ENCODE data around the gene TBC1D22A. TPM values are rescaled to one million over a fixed set of nuclear protein-coding genes. Genes with fewer than 3 reads are reported as not detected.

Gene TBC1D22A
- total RNA-seq, 2 donors from 2014 or later = 21.5 to 23.1 TPM

DNA sequence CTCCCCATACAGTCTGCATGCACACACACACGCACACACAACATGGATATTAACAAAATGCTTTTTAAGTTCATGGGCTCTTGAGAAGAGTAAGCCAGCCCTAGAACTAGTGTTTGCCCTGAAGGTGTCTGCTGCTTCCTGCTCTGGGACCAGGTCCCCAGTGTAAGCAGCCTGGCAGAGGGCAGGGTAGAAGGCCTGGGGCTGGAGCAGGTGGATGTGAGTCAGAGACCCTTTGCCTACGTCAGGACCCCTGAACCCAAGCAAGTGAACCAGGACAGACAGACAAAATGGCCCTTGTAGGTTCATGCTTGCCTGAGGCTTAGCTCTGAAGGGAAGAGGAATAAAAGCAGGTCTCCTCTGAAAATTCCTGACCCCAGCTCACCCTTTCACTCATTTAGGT is 357.9 kb downstream of the TBC1D22A start:
- H3K27me3 ChIP-seq = no peaks in the 10 kb centered on the region
- H3K27ac ChIP-seq = no peak overlapping the region
- H3K4me1 ChIP-seq = peaks cover 51% of the 10 kb centered on the region
- H3K36me3 ChIP-seq (replicated peaks in 1 of 2; ENCODE audit: insufficient read depth in 1 of 2, low read depth in 2 of 2) = no peaks in the 10 kb centered on the region
- ATAC-seq = no peak
- DNase-seq = no peak
- intact Hi-C loops (cut with DNase I) = no loop called here
- no peaks in the 10 kb centered on the region for H3K9me3 ChIP-seq
- WGBS, 2 donors = 86 to 92% methylated on average over 2 of the region's 2 CpGs
- no peak overlapping the region for H3K4me3 ChIP-seq
- TF ChIP-seq, protein P1, sequence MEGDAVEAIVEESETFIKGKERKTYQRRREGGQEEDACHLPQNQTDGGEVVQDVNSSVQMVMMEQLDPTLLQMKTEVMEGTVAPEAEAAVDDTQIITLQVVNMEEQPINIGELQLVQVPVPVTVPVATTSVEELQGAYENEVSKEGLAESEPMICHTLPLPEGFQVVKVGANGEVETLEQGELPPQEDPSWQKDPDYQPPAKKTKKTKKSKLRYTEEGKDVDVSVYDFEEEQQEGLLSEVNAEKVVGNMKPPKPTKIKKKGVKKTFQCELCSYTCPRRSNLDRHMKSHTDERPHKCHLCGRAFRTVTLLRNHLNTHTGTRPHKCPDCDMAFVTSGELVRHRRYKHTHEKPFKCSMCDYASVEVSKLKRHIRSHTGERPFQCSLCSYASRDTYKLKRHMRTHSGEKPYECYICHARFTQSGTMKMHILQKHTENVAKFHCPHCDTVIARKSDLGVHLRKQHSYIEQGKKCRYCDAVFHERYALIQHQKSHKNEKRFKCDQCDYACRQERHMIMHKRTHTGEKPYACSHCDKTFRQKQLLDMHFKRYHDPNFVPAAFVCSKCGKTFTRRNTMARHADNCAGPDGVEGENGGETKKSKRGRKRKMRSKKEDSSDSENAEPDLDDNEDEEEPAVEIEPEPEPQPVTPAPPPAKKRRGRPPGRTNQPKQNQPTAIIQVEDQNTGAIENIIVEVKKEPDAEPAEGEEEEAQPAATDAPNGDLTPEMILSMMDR (IDR thresholded peaks at IDR 0.05) = no peak
- TF ChIP-seq POLR2A (IDR thresholded peaks at IDR 0.05) = no peak

DNA sequence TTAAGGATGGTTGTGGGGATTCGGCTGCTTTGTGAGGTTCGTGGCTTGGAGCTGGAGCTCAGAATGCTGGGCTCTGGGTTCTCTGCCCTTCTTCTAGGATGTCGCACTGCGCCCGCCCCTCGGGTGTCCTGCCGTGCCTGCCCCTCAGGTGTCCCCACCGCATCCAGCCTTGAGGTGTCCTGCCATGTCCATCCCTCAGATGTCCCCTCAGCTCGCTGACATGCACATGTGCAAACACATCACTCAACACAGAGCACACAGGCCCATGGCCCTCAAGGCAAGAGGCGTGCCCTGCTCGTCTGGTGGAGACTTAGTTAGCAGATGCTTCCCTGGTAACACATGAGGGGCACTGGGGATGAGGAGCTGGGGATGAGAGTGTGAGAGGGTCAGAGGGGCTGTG is 359.3 kb downstream of the TBC1D22A start:
- ATAC-seq (no peak), DNase-seq (no peak)
- Histone ChIP-seq H3K4me3 (no peak overlapping the region), H3K27ac (no peak overlapping the region), H3K4me1 (peaks cover 37% of the 10 kb centered on the region), H3K36me3 (replicated peaks in 1 of 2; ENCODE audit: insufficient read depth in 1 of 2, low read depth in 2 of 2) (no peaks in the 10 kb centered on the region), H3K9me3 (no peaks in the 10 kb centered on the region), H3K27me3 (no peaks in the 10 kb centered on the region)
- no peak for TF ChIP-seq POLR2A (IDR thresholded peaks at IDR 0.05)
- TF ChIP-seq, protein P1 (IDR thresholded peaks at IDR 0.05) = no peak
- 95 to 96% methylated on average over 11 of the region's 11 CpGs for WGBS, 2 donors
- intact Hi-C loops (cut with DNase I) = no loop called here

DNA sequence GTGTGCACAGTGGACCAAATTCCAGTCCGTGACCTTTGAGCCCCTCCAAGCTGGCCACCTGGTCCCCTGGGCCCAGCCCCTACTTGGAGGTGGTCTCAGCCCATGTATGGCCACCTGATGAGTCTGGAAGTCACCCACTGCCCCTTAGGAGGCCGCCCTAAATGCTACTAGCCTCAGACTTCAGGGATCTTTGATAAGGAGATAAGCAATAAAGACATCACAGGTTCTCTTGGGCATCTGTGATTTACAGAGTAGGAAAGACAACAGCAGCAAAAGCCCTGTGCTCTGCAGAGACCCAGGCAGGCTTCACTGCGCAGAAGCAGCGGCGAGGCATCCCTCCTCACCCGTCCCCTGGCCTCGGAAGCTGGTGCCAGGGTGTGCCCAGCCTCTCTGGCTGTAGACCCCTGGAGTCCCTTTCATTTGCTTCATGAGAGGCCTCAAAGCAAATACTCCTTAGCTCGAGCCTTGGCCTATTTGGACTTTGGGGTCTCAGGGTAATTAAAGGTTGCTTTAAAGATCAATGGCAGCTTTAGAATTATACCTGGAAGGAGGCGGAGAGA is 360.1 kb downstream of the TBC1D22A start:
- Histone ChIP-seq H3K36me3 (replicated peaks in 1 of 2; ENCODE audit: insufficient read depth in 1 of 2, low read depth in 2 of 2) (no peaks in the 10 kb centered on the region), H3K27ac (no peak overlapping the region), H3K4me1 (peaks cover 29% of the 10 kb centered on the region), H3K27me3 (no peaks in the 10 kb centered on the region), H3K4me3 (no peak overlapping the region), H3K9me3 (no peaks in the 10 kb centered on the region)
- DNase-seq (no peak), ATAC-seq (no peak)
- 88 to 91% methylated on average over 3 to 9 of the region's 9 CpGs for WGBS, 2 donors
- intact Hi-C loops (cut with DNase I) = no loop called here
- no peak for TF ChIP-seq POLR2A (IDR thresholded peaks at IDR 0.05)
- TF ChIP-seq, protein P1 (IDR thresholded peaks at IDR 0.05) = no peak

DNA sequence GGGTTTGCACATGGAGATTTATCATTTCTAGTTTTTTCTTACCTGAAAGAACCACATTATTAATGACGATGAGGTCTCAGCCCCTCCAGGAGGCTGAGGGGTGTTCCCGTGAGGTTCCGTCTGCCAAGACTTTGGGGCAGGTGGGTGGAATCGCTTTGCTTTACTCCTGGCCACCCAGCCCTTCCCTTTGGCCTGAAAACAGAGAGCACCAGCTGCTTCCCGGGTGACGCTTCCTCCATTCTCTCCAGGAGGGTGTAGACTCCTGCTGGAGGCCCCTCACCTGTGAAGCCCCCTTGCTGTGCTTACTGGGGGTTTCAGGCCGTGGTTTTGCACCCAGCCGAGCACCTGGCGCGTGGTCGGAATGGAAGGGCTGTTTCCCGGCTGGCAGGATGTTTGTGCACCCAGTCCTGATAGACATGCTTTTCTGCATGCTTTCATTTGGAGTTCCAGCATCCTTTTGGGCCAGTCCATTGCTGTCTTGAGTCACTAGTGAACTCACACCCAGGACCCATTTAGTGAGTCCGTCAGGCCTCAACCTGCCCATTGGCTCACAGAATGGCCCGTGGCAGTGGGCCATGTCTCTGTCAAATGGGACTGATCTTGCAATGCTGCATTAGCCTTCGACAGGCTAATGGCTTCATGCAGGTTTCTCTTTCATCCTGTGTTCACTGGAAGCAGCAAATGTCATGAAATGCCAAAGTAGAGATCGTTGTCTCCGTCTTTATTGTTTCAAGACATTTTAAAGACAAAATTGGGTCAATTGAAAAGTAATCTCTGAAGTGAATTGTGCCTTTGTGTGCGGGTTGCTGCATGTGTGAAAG is 360.8 kb downstream of the TBC1D22A start:
- H3K36me3 ChIP-seq (replicated peaks in 1 of 2; ENCODE audit: insufficient read depth in 1 of 2, low read depth in 2 of 2) = no peaks in the 10 kb centered on the region
- 86 to 91% methylated on average over 16 to 18 of the region's 18 CpGs for WGBS, 2 donors
- DNase-seq (peak in 1 of 4 donors; percentile 13), ATAC-seq (no peak)
- H3K27ac ChIP-seq = no peak overlapping the region
- no peak overlapping the region for H3K4me3 ChIP-seq
- no peak for TF ChIP-seq POLR2A (IDR thresholded peaks at IDR 0.05)
- TF ChIP-seq, protein P1 (IDR thresholded peaks at IDR 0.05) = no peak
- H3K27me3 ChIP-seq = no peaks in the 10 kb centered on the region
- intact Hi-C loops (cut with DNase I) = no loop called here
- peaks cover 22% of the 10 kb centered on the region for H3K4me1 ChIP-seq
- no peaks in the 10 kb centered on the region for H3K9me3 ChIP-seq
